HG02884 (cell line): ENCODE data around the gene MCM3AP.
A peak's percentile ranks its signal among the peaks of the same experiment; 100 is the strongest.
"Not testable (repeated sequence)": the region's sequence is repeated elsewhere in the genome, so short reads cannot be mapped to it uniquely, and the experiment has no call there.

Experiments
- ATAC-seq: cut with Tn5 transposase; IDR thresholded peaks from one replicate; pipeline ENCODE4 v1.9.1; 2021; ENCODE audit warnings: mild to moderate bottlenecking, moderate library complexity; ENCODE audit not compliant: unreplicated experiment

MCM3AP gene

DNA sequence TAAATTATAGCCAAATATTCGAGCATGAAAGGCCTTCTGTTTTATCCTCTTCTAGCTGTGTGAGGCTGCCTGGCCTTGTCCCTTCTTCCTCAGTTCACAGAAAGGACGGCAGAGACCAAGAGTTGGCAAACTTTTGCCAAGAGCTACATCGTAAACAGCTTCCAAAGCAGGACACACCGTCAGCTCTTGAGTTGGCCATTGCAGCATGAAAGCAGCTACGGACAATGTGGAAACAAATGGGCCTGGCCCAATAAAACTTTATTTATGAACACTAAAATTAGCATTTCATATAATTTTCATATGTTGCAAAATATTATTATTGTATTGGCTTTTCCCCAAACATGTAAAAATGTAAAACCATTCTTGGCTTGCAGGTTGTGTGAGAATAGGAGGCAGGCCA lies 27.5 kb upstream of the MCM3AP start:
- no peak for ATAC-seq

- ATAC-seq = no peak
Measured at GRCh38 chr21:46311568-46311967, 26.2 kb upstream of the MCM3AP start.

DNA sequence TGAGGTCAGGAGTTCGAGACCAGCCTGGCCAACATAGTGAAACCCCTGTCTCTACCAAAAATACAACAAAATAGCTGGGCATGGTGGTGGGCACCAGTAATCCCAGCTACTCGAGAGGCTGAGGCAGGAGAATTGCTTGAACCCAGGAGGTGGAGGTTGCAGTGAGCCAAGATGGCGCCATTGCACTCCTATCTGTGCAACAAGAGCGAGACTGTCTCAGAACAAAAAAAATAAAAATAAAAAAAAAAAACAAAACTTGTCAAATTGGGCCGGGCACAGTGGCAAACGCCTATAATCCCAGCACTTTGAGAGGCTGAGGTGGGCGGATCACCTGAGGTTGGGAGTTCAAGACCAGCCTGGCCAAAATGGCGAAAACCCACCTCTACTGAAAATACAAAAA lies 24.8 kb upstream of the MCM3AP start:
- not testable (repeated sequence) for ATAC-seq

- ATAC-seq = no peak
Measured at GRCh38 chr21:46308431-46308830, 23.0 kb upstream of the MCM3AP start.

DNA sequence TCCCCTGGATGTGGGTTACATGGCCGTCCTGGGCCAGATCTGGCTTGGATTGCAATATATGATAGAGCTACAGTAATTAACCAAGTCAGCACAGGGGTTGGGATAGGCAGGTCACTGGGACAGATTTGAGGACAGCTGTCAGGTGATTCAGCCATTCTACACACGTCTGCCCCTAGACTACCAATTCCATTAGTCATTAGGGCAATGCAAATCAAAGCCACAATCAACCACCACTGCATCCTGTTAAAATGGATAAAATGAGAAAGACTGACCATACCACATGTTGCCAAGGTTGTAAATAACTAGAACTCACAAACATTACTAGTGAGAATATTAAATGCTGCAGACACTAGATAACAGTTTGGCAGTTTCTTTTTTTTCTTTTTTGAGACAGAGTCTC lies 22.2 kb upstream of the MCM3AP start:
- ATAC-seq = no peak

DNA sequence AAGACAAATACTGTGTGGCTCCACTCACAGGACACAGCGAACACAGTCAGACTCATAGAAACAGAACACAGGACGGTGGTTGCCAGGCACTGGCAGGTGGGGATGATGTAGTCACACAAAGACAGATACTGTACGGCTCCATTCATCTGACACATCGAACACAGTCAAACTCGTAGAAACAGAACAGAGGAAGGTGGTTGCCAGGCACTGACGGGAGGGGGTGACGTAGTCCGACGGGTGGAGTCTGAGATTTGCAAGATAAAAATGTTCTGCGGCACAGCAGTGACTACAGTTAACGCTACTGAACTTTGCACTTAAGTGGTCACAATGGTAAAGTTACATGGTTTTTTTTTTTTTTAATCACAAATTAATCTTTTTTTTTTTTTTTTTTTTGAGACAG lies 19.5 kb upstream of the MCM3AP start:
- ATAC-seq = no peak

GRCh38 chr21:46304437-46304836 lies 19.0 kb upstream of the MCM3AP start:
- no peak for ATAC-seq

DNA sequence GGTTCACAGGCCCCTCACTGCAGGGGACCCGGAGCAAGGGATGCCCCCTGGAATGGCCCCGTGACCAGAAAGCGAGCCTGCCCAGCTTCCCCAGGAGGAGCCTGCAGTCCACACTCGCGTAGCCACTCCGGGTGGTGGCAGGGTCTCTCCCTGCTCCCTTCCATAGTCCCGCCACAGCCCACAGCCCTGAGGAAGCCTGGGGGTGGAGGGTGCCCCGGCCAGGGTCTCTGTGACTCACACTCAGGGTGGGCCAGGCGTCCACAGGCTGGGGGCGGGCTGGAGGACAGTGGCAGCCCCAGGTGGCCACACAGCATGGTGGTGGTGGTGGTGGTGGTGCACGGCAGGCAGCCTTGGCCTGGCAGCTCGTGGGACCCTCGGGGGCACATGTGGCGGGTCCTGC lies 16.3 kb upstream of the MCM3AP start:
- ATAC-seq = no peak

GRCh38 chr21:46299167-46299566 lies 13.8 kb upstream of the MCM3AP start:
- ATAC-seq = no peak

DNA sequence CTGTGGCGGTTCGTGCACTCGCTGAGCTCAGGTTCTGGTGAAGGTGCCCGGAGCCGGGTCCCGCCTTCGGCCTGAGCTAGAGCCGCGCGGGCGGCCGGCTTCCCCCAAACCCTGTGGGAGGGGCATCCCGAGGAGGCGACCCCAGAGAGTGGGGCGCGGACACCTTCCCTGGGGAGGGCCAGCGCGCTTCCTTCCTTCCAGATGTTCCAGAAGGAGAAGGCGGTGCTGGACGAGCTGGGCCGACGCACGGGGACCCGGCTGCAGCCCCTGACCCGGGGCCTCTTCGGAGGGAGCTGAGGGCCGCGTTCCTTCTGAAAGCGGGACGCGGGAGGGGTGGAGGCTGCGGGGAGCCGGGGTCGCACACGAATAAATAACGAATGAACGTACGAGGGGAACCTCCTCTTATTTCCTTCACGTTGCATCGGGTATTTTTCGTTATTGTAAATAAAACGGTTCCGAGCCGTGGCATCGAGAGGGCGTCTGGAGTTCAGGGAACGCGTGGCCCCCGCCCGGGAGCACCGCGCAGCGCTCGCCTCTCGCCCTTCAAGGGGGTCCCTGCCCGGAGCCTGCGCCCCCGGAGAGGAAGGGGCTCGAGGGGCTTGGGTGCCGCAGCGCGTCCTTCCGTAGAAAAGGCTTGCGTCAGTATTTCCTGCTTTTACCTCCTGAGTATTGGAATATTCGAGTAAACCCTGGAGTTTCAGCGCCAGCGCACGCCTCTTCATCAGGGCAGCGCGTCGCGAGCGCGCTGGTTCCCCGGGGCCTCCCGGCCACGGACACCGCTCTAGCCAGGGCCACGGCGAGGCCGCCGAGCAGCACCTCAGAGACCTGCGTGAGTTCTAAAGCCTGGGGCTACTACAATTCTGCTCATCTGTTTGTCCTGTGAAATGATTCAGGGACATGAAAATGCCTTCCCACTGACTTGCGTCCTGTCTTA lies 12.2 kb upstream of the MCM3AP start:
- no peak for ATAC-seq

DNA sequence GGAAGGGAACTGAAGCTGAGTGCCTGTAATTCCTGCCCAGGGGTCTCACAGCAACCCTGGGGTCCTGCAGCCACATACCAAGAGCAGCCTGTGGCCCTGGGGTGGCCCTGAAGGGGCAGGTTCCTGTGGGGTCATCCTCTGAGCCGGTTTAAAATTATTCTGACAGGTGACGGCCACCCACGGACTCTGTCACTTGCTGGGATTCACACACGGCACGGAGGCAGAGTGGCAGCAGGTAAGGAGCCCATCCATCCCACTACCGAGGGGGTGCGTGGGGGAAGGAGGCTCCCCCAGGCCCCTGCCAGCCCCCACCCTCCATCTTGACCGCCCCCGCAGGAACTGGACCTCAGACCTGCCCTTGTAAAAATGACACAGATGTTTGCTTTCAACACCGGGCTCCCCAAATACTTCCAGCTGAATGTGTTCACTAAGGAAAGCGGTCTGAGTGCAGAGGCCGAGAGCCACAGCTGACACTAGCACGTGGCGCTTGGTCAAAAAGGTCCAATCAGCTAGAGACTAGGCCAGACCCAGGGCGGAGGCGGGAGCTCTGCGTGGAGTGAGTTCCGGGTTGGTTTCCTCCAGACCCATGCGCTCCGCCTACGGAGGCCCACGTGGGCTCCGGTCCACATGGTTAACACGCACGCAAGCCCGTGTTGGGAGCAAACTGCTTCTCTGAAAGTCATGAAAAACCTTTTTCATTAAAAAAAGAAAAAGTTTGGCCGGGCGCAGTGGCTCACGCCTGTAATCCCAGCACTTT lies 10.8 kb upstream of the MCM3AP start:
- no peak for ATAC-seq

- ATAC-seq = no peak
Measured at GRCh38 chr21:46295177-46295770, 9.9 kb upstream of the MCM3AP start.

GRCh38 chr21:46294647-46295176 lies 9.3 kb upstream of the MCM3AP start:
- ATAC-seq = no peak

GRCh38 chr21:46291561-46291960 lies 6.2 kb upstream of the MCM3AP start:
- no peak for ATAC-seq

DNA sequence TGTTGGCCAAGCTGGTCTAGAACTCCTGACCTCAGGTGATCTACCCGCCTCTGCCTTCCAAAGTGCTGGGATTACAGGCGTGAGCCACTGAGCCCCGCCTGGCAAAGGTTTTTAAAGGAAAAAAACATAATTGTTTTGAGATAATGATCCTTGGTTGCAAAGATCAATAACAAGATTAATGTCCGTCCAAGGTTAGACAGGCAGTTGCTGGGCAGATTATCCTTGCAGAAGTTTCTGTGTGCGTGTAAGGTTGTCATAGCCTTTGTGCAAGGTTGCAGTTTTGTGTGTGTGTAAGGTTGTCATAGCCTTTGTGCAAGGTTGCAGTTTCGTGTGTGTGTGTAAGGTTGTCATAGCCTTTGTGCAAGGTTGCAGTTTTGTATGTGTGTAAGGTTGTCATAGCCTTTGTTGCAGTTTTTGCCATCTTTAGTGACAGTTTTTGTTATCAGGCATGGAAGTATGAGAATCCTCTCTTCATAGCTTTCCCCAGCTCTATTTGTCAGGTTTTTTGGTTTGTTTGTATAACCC lies 4.3 kb upstream of the MCM3AP start:
- ATAC-seq = no peak

- ATAC-seq = no peak
Measured at GRCh38 chr21:46287541-46287940, 2.1 kb upstream of the MCM3AP start.

DNA sequence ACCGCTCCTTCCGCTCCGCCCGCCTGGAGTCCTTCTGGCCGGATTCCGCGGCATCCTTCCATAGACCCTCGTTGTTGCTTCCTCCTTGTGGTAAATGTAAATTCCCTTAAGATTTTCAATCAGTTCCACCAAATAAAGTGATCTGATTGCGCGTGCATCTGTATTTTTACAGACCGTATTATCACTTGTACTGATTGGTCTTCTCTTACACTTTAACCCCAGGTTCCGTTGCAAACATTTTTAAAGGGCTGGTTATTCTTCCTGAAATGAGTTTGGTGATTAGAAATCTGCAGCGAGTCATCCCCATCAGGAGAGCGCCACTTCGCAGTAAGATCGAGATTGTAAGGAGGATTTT lies 1.2 kb upstream of the MCM3AP start:
- ATAC-seq = no peak

DNA sequence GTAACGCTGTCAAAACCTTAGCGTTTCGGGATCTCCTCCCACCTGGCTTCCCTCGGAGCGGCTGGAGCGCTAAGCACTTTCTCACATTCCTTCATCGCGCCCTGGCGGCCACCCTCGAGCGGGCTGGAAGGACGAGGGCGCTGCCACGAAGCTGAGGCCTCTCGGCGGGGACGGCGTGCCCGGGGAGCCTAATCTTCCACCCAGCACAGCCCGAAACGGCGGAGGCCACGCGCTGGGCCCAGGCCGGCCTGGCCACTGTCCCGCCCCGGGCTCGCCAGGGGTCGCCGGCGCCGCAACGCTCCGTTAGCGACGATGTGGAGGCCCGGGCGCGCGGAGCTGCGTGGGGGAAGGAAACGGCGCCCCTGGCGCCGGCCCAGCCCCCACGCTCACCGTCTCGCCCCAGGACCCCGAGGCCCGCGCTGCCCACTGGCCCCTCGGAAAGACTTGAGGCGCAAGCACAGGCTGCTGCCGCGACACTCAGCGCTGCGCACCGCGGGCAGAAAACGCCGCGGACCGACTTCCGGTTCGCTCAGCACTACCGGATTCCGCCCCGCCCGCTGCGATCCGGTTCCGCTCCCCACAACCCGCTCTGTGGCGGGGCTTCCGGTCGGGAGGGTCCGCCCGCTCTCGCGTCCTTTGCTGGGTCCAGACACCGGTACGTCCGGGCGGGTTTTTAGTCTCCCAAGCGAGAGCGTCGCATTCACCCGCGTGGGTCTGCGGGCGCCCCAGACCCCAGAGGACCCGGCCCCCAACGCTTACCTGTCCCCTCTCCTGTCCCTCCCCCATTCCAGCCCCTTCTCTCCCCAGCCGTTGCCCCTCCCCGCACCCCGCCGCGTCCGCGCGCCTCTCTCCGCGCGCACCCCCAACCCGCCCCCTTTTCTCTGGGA lies 593 bp upstream of the MCM3AP start, which contains the start of gene YBEY:
YBEY (plus strand) TSS at position 582 of the 887 bp plus-strand sequence. CDS start 572 bp downstream, outside the sequence.
- ATAC-seq = peak; percentile 77

DNA sequence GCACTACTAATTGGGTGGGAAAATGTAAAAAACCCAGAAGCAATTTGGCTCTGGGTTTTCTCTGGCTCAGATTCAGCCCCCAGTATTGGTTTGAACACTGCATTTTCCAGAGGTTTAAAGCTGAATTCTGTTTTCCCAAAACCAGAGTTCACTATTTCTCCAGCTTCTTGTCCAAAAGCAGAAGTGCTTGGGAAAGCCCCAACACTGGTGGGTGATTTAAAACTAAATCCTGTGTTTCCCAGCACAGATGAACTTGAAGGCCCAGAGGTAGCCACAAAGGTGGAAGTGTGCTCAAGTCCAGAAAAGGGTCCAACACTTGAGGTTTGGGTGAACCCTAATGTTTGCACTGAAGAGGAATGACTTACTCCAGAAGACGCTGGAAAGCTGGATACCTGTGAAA lies 678 bp downstream of the MCM3AP start:
- ATAC-seq = no peak

GRCh38 chr21:46284077-46284644 lies 1.2 kb downstream of the MCM3AP start:
- no peak for ATAC-seq
